IMR-90 (cell line): ENCODE results near the gene NHP2. TPM values are rescaled to one million over a fixed set of nuclear protein-coding genes. Genes with fewer than 3 reads are reported as not detected.

Experiments used
- ATAC-seq: fragments of 200-7000 bp; cut with Tn5 transposase; 2 replicates; pipeline ENCODE4 v1.9.1; 2020; ENCODE audit warnings: low read depth, mild to moderate bottlenecking, moderate library complexity
- BruUV-seq: library from RNA; stranded (reverse); fragments of 400-500 nt; replicated peaks from 2 replicates; lab custom pipeline; 2021; lab: Mats Ljungman, UMichigan
- CTCF ChIA-PET: fragments of 300-600 bp; formaldehyde crosslinking; extraction: SDS; loops from one replicate; lab custom pipeline; 2021; ENCODE audit warnings: antibody characterized with exemption; lab: Yijun Ruan, JAX
- POLR2A ChIA-PET: fragments of 300-600 bp; sonication (Branson Sonifier 250); formaldehyde crosslinking; loops from one replicate; lab custom pipeline; 2022; ENCODE audit warnings: antibody characterized with exemption; ENCODE audit not compliant: unreplicated experiment; lab: Charles Lee
- DNase-seq: peaks from one replicate; pipeline ENCODE4 v3.0.0; 2013
- H2AFZ ChIP-seq: replicated peaks from 2 replicates; pipeline ENCODE3; 2013; ENCODE audit warnings: low read length, mild to moderate bottlenecking; ENCODE audit not compliant: poor library complexity
- H2AK5ac ChIP-seq: 2 replicates; pipeline ENCODE4 v1.6.1; 2013; ENCODE audit warnings: low read depth, low read length, inconsistent platforms
- H2AK9ac ChIP-seq: replicated peaks from 2 replicates; pipeline ENCODE3; 2013; ENCODE audit warnings: mild to moderate bottlenecking, low read depth, low read length, moderate library complexity; ENCODE audit not compliant: poor library complexity
- H2BK120ac ChIP-seq: 2 replicates; pipeline ENCODE4 v1.6.1; 2013; ENCODE audit warnings: low read depth, low read length, inconsistent platforms
- H2BK15ac ChIP-seq: 3 replicates; pipeline ENCODE4 v1.6.1; 2013; ENCODE audit warnings: low read depth, low read length, inconsistent platforms
- H2BK20ac ChIP-seq: 2 replicates; pipeline ENCODE4 v1.6.1; 2013; ENCODE audit warnings: low read depth, mild to moderate bottlenecking, inconsistent platforms, low read length, moderate library complexity
- H2BK5ac ChIP-seq: 2 replicates; pipeline ENCODE4 v1.6.1; 2013; ENCODE audit warnings: mild to moderate bottlenecking, low read depth, low read length, inconsistent platforms; ENCODE audit not compliant: poor library complexity, severe bottlenecking
- H3K14ac ChIP-seq: replicated peaks from 2 replicates; pipeline ENCODE4 v1.6.1; 2013; ENCODE audit warnings: low read depth, low read length, inconsistent platforms
- H3K18ac ChIP-seq: 2 replicates; pipeline ENCODE4 v1.6.1; 2013; ENCODE audit warnings: low read depth, low read length, control low read depth
- H3K23ac ChIP-seq: 2 replicates; pipeline ENCODE4 v1.6.1; 2013; ENCODE audit warnings: low read depth, low read length, inconsistent platforms
- H3K27ac ChIP-seq: 2 replicates; pipeline ENCODE4 v1.5.1; 2013; ENCODE audit warnings: mild to moderate bottlenecking, control low read depth, low read length; ENCODE audit not compliant: insufficient read depth
- H3K27me3 ChIP-seq: 2 replicates; pipeline ENCODE4 v1.6.1; 2013; ENCODE audit warnings: low read length; ENCODE audit not compliant: control insufficient read depth, insufficient read depth
- H3K36me3 ChIP-seq: 2 replicates; pipeline ENCODE4 v1.6.1; 2013; ENCODE audit warnings: low read length, mixed read lengths; ENCODE audit not compliant: control insufficient read depth, insufficient read depth
- H3K4ac ChIP-seq: 2 replicates; pipeline ENCODE4 v1.6.1; 2013; ENCODE audit warnings: low read depth, low read length, inconsistent platforms
- H3K4me1 ChIP-seq: 2 replicates; pipeline ENCODE4 v1.6.1; 2013; ENCODE audit warnings: low read length, mixed read lengths; ENCODE audit not compliant: control insufficient read depth, insufficient read depth
- H3K4me2 ChIP-seq: 2 replicates; pipeline ENCODE4 v1.6.1; 2013; ENCODE audit warnings: low read depth, mild to moderate bottlenecking, control low read depth, low read length, moderate library complexity
- H3K4me3 ChIP-seq: 2 replicates; pipeline ENCODE4 v1.5.1; 2013; ENCODE audit warnings: low read depth, mild to moderate bottlenecking, control low read depth, low read length, moderate library complexity; ENCODE audit not compliant: insufficient read depth
- H3K56ac ChIP-seq: 2 replicates; pipeline ENCODE4 v1.6.1; 2013; ENCODE audit warnings: low read length, inconsistent platforms; ENCODE audit not compliant: insufficient read depth; ENCODE audit errors: extremely low read depth
- H3K79me1 ChIP-seq, 2 experiments: 2 replicates each; pipeline ENCODE4 v1.6.1; 2013; ENCODE audit warnings: low read length in 2 of 2, inconsistent platforms in 1 of 2, low read depth in 1 of 2
- H3K9ac ChIP-seq: 2 replicates; pipeline ENCODE4 v1.6.1; 2013; ENCODE audit warnings: low read depth, low read length, control low read depth
- H3K9me1 ChIP-seq: 2 replicates; pipeline ENCODE4 v1.6.1; 2013; ENCODE audit warnings: low read length, inconsistent platforms; ENCODE audit not compliant: insufficient read depth
- H3K9me3 ChIP-seq: 2 replicates; pipeline ENCODE4 v1.6.1; 2013; ENCODE audit warnings: low read length; ENCODE audit not compliant: control insufficient read depth, insufficient read depth
- H4K20me1 ChIP-seq: 2 replicates; pipeline ENCODE4 v1.6.1; 2013; ENCODE audit warnings: low read length, inconsistent platforms; ENCODE audit not compliant: insufficient read depth
- H4K5ac ChIP-seq: 2 replicates; pipeline ENCODE4 v1.6.1; 2013; ENCODE audit warnings: mild to moderate bottlenecking, low read depth, low read length, control low read depth
- H4K8ac ChIP-seq, 2 experiments: 2 replicates each; pipeline ENCODE4 v1.6.1; 2013; ENCODE audit warnings: low read depth in 2 of 2, low read length in 2 of 2, control low read depth in 1 of 2, inconsistent platforms in 1 of 2
- H4K91ac ChIP-seq: 2 replicates; pipeline ENCODE4 v1.6.1; 2013; ENCODE audit warnings: low read depth, low read length, inconsistent platforms; ENCODE audit not compliant: insufficient read depth
- FOS ChIP-seq: fragments of 150-350 bp; IDR thresholded peaks from 2 replicates; pipeline ENCODE4 v1.6.1; 2016; ENCODE audit warnings: low read depth, low read length
- MAZ ChIP-seq: IDR thresholded peaks from 2 replicates; pipeline ENCODE4 v1.6.1; 2012; ENCODE audit warnings: low read depth, mild to moderate bottlenecking, low read length, improper control_type of control experiment, moderate library complexity, borderline replicate concordance
- NFE2L2 ChIP-seq: fragments of 150-350 bp; IDR thresholded peaks from 2 replicates; pipeline ENCODE4 v1.6.1; 2016; ENCODE audit warnings: low read depth, mild to moderate bottlenecking, low read length
- POLR2A ChIP-seq: IDR thresholded peaks from 2 replicates; pipeline ENCODE4 v1.6.1; 2012; ENCODE audit warnings: mild to moderate bottlenecking, low read depth, low read length
- RFX5 ChIP-seq: IDR thresholded peaks from 2 replicates; pipeline ENCODE4 v1.8.0; 2012; ENCODE audit warnings: low read depth, mild to moderate bottlenecking, low read length, moderate library complexity
- WGBS, 2 experiments: methylation state at CpG; one replicate each; pipeline versions ENCODE4 v1.1.5 to v1.1.7; 2013; ENCODE audit warnings: missing lambda C conversion rate in 2 of 2; ENCODE audit not compliant: insufficient read length in 1 of 2; ENCODE audit errors: extremely low coverage in 2 of 2; 5-methylcytosine and 5-hydroxymethylcytosine counted together
- dilution Hi-C: fragments of 300-500 bp; cut with HindIII; formaldehyde crosslinking; loops from one replicate; pipeline ENCODE4 v1.14.3; 2018; ENCODE audit warnings: low sequenced_read_pairs; ENCODE audit not compliant: unreplicated experiment
- in situ Hi-C: fragments of 300-500 bp; cut with MboI; formaldehyde crosslinking; loops from 3 replicates; pipeline ENCODE4 v1.14.3; 2019; ENCODE audit warnings: low sequenced_read_pairs, inconsistent platforms, mixed read lengths
- intact Hi-C: fragments of 100-400 bp; cut with micrococcal nuclease; formaldehyde crosslinking; loops from 2 replicates; pipeline ENCODE4 v1.10.0; 2022
- polyA plus RNA-seq, 3 experiments: library from polyadenylated mRNA; depleted of rRNA; stranded (reverse); fragments of >200 nt; gene quantifications; 2 replicates each; pipeline ENCODE4 v1.2.3, GENCODE V29; 2012; ENCODE audit warnings: low replicate concordance in 1 of 3
- total RNA-seq: library from RNA; depleted of rRNA; stranded (reverse); fragments of >200 nt; gene quantifications from 2 replicates; pipeline ENCODE4 v1.2.3, GENCODE V29; 2012

Gene NHP2
- total and polyA plus RNA-seq, 2 of the 4 experiments (the other 2 are of a cell fraction) = 180 to 278 TPM

GRCh38 chr5:178176791-178177190 lies 23.1 kb upstream of the NHP2 start:
- H3K14ac ChIP-seq = no peak overlapping the region
- ATAC-seq (no peak), DNase-seq (no peak)
- no CpG with 5 or more reads among the region's 6 CpGs for WGBS, 2 experiments
- H2BK5ac ChIP-seq = no peak overlapping the region
- no peaks in the 10 kb centered on the region for H3K79me1 ChIP-seq
- H3K9me1 ChIP-seq = no peaks in the 10 kb centered on the region
- no peak overlapping the region for H2BK20ac ChIP-seq
- H3K56ac ChIP-seq = no peak overlapping the region
- H2BK120ac ChIP-seq = no peak overlapping the region
- CTCF ChIA-PET = no interaction called here
- intact Hi-C loops (no loop called here), in situ Hi-C loops (no loop called here), dilution Hi-C loops (no loop called here)
- no peak overlapping the region for H3K4ac ChIP-seq
- no peak overlapping the region for H2AFZ ChIP-seq
- no peak overlapping the region for H2AK5ac ChIP-seq
- no peak overlapping the region for H2BK15ac ChIP-seq
- no peak for TF ChIP-seq FOS
- TF ChIP-seq MAZ = no peak
- no peak for TF ChIP-seq RFX5
- TF ChIP-seq POLR2A = no peak
- no peak for TF ChIP-seq NFE2L2
- no peak overlapping the region for H3K4me2 ChIP-seq
- no peak overlapping the region for H3K4me3 ChIP-seq
- H3K4me1 ChIP-seq = no peaks in the 10 kb centered on the region
- no peak overlapping the region for H3K9ac ChIP-seq
- peaks cover 3% of the 10 kb centered on the region; the same call in 1 of the 2 replicates for H3K9me3 ChIP-seq
- H4K91ac ChIP-seq = no peak overlapping the region
- no peak overlapping the region for H3K23ac ChIP-seq
- H3K27ac ChIP-seq = no peak overlapping the region
- no peak overlapping the region for H2AK9ac ChIP-seq
- H3K36me3 ChIP-seq = no peaks in the 10 kb centered on the region
- no TSS peak for BruUV-seq
- H4K5ac ChIP-seq = no peak overlapping the region
- no peak overlapping the region for H4K8ac ChIP-seq
- H3K27me3 ChIP-seq = peaks cover 4% of the 10 kb centered on the region
- POLR2A ChIA-PET = no interaction called here
- no peak overlapping the region for H3K18ac ChIP-seq
- no peaks in the 10 kb centered on the region for H4K20me1 ChIP-seq
